K562 (cell line): ENCODE measurements around the gene NMNAT2. TPM values are rescaled to one million over a fixed set of nuclear protein-coding genes. Genes with fewer than 3 reads are reported as not detected.
"Not testable (repeated sequence)": the region's sequence is repeated elsewhere in the genome, so short reads cannot be mapped to it uniquely, and the experiment has no call there.

Experiments used
- ATAC-seq: fragments of 200-7000 bp; cut with Tn5 transposase; 3 replicates; pipeline ENCODE4 v1.9.1; 2020; ENCODE audit warnings: moderate library complexity
- BruUV-seq: library from RNA; stranded (reverse); fragments of 400-500 nt; replicated peaks from 2 replicates; lab custom pipeline; 2021; lab: Mats Ljungman, UMichigan
- CTCF ChIA-PET: fragments of 300-600 bp; formaldehyde crosslinking; extraction: SDS; loops from one replicate; lab custom pipeline; 2021; ENCODE audit warnings: low intra/inter-chr PET ratio; lab: Yijun Ruan, JAX
- POLR2A ChIA-PET: fragments of 300-600, 350-650 bp; sonication (Branson Sonifier 250); formaldehyde crosslinking; extraction: SDS; loops from one replicate; lab custom pipeline; 2021; ENCODE audit warnings: antibody characterized with exemption, inconsistent platforms; lab: Yijun Ruan, JAX
- DNase-seq, 4 experiments: peaks; one replicate each; pipeline versions ENCODE4 v3.0.0 to v3.0.0-alpha.2; 2011 to 2018; ENCODE audit warnings: low spot score in 3 of 4, mixed read lengths in 3 of 4; ENCODE audit errors: extremely low read depth in 1 of 4
- FAIRE-seq: peaks from 2 replicates; lab custom pipeline; 2011; peaks lifted over from hg19 to GRCh38; lab: Jason Lieb, UNC
- H2AFZ ChIP-seq: 2 replicates; pipeline ENCODE4 v1.6.0; 2011; ENCODE audit warnings: low read depth, low read length, control low read depth, inconsistent platforms
- H3K27ac ChIP-seq: fragments of 200-600 bp; 3 replicates; pipeline ENCODE4 v1.8.0; 2011; ENCODE audit warnings: low read depth, mild to moderate bottlenecking, control low read depth, inconsistent platforms, low read length, moderate library complexity, mixed read lengths; ENCODE audit errors: extremely low read depth
- H3K27me3 ChIP-seq, 2 experiments: fragments of 300-600 bp in 1 of 2; 2 replicates in 1 of 2; 3 replicates in 1 of 2; pipeline versions ENCODE4 v1.6.0 to v1.8.0; 2011; ENCODE audit warnings: inconsistent platforms in 2 of 2, low read length in 2 of 2, mild to moderate bottlenecking in 1 of 2, mixed read lengths in 1 of 2, moderate library complexity in 1 of 2; ENCODE audit not compliant: control insufficient read depth in 2 of 2, insufficient read depth in 2 of 2
- H3K36me3 ChIP-seq: fragments of 300-600 bp; 3 replicates; pipeline ENCODE4 v1.8.0; 2011; ENCODE audit warnings: mild to moderate bottlenecking, low read length, inconsistent platforms; ENCODE audit not compliant: control insufficient read depth, insufficient read depth
- H3K4me1 ChIP-seq, 2 experiments: fragments of 200-600 bp in 1 of 2; replicated peaks in 1 of 2; 2 replicates in 1 of 2; 3 replicates in 1 of 2; pipeline versions ENCODE4 v1.5.1 to v1.8.0; 2011; ENCODE audit warnings: inconsistent platforms in 2 of 2, low read length in 2 of 2, mild to moderate bottlenecking in 1 of 2, mixed read lengths in 1 of 2, moderate library complexity in 1 of 2; ENCODE audit not compliant: control insufficient read depth in 2 of 2, insufficient read depth in 2 of 2
- H3K4me2 ChIP-seq: 2 replicates; pipeline ENCODE4 v1.6.1; 2011; ENCODE audit warnings: low read length, control low read depth, inconsistent platforms, mixed read lengths; ENCODE audit not compliant: insufficient read depth
- H3K4me3 ChIP-seq: fragments of 200-600 bp; sonication (generic), shearing (Covaris generic); 2 replicates; pipeline ENCODE4 v1.5.1; 2016; ENCODE audit warnings: control low read depth, inconsistent platforms
- H3K79me2 ChIP-seq: fragments of 200-600 bp; 3 replicates; pipeline ENCODE4 v1.8.0; 2011; ENCODE audit warnings: low read length, inconsistent platforms; ENCODE audit not compliant: control insufficient read depth, insufficient read depth
- H3K9ac ChIP-seq, 2 experiments: 2 replicates each; pipeline versions ENCODE4 v1.6.0 to v1.6.1; 2011; ENCODE audit warnings: low read depth in 2 of 2, low read length in 2 of 2, control low read depth in 1 of 2, inconsistent platforms in 1 of 2, mild to moderate bottlenecking in 1 of 2, mixed read lengths in 1 of 2; ENCODE audit not compliant: insufficient read depth in 1 of 2
- H3K9me1 ChIP-seq: one replicate; pipeline ENCODE4 v1.6.0; 2011; ENCODE audit warnings: inconsistent platforms, mild to moderate bottlenecking, low read length, moderate library complexity; ENCODE audit not compliant: control insufficient read depth, insufficient read depth
- H3K9me3 ChIP-seq: replicated peaks from 2 replicates; pipeline ENCODE4 v1.5.1; 2011; ENCODE audit warnings: low read depth, low read length, inconsistent platforms; ENCODE audit not compliant: control insufficient read depth, insufficient read depth
- H4K20me1 ChIP-seq: replicated peaks from 2 replicates; pipeline ENCODE4 v1.6.1; 2011; ENCODE audit warnings: low read length, inconsistent platforms, mixed read lengths; ENCODE audit not compliant: control insufficient read depth, insufficient read depth
- ASH1L ChIP-seq: fragments of 450-650 bp; IDR thresholded peaks from 2 replicates; pipeline ENCODE4 v1.6.1; 2018; ENCODE audit warnings: borderline replicate concordance, mild to moderate bottlenecking, low read depth; ENCODE audit not compliant: partially characterized antibody
- KAT2B ChIP-seq: IDR thresholded peaks from one replicate; pipeline ENCODE4 v1.6.1; 2012; ENCODE audit warnings: low read depth, mild to moderate bottlenecking, control low read depth, inconsistent platforms, low read length, moderate library complexity
- LEF1 ChIP-seq: fragments of 450-650 bp; IDR thresholded peaks from 2 replicates; pipeline ENCODE4 v1.6.1; 2016; ENCODE audit warnings: mild to moderate bottlenecking
- NBN ChIP-seq: fragments of 450-650 bp; IDR thresholded peaks from 2 replicates; pipeline ENCODE4 v1.6.1; 2016; ENCODE audit warnings: low read depth, mild to moderate bottlenecking
- NR0B1 ChIP-seq: fragments of 450-650 bp; IDR thresholded peaks from one replicate; pipeline ENCODE4 v1.6.1; 2018; ENCODE audit warnings: mild to moderate bottlenecking, moderate library complexity; ENCODE audit not compliant: partially characterized antibody
- NR2C2 ChIP-seq, 2 experiments: fragments of 200-800 bp in 1 of 2; sonication (Bioruptor generic) in 1 of 2; sonication (generic) in 1 of 2; formaldehyde crosslinking in 1 of 2; IDR thresholded peaks; 2 replicates each; pipeline versions ENCODE4 v1.6.1 to v1.8.0; 2016 to 2022; ENCODE audit warnings: mild to moderate bottlenecking in 1 of 2, missing compliant biosample characterization in 1 of 2, missing genetic modification characterization in 1 of 2, missing genetic modification reagents in 1 of 2
- POLR2AphosphoS2 ChIP-seq: IDR thresholded peaks from 2 replicates; pipeline ENCODE4 v1.6.1; 2012; ENCODE audit warnings: low read length, improper control_type of control experiment
- RAD21 ChIP-seq, 2 experiments: fragments of 250-450 bp in 1 of 2; fragments of 450-650 bp in 1 of 2; sonication (Bioruptor Pico) in 1 of 2; formaldehyde crosslinking in 1 of 2; IDR thresholded peaks in 1 of 2; conservative IDR thresholded peaks in 1 of 2; 2 replicates each; pipeline versions ENCODE4 v1.4.0 to v1.8.0; 2020 to 2022; ENCODE audit warnings: mild to moderate bottlenecking in 2 of 2, moderate library complexity in 1 of 2
- RBM17 ChIP-seq: fragments of 200-400 bp; formaldehyde crosslinking; IDR thresholded peaks from 2 replicates; pipeline ENCODE4 v1.6.1; 2017; ENCODE audit warnings: low read depth, mild to moderate bottlenecking, low read length, borderline replicate concordance
- TEAD2 ChIP-seq: fragments of 450-650 bp; IDR thresholded peaks from 2 replicates; pipeline ENCODE4 v1.6.1; 2016; ENCODE audit warnings: missing genetic modification characterization, control low read depth, missing compliant biosample characterization
- THRA ChIP-seq: fragments of 450-650 bp; IDR thresholded peaks from 2 replicates; pipeline ENCODE4 v1.6.1; 2017; ENCODE audit warnings: mild to moderate bottlenecking, moderate library complexity
- ZFP36 ChIP-seq: fragments of 150-350 bp; IDR thresholded peaks from 2 replicates; pipeline ENCODE4 v1.6.1; 2018; ENCODE audit warnings: low read length, low read depth; ENCODE audit not compliant: partially characterized antibody
- ZNF197 ChIP-seq: fragments of 200-800 bp; sonication (Bioruptor generic); IDR thresholded peaks from 2 replicates; pipeline ENCODE4 v1.6.1; 2016; ENCODE audit warnings: low read depth, missing genetic modification characterization, missing compliant biosample characterization
- WGBS: fragments of 100-300 bp; shearing (Covaris generic); methylation state at CpG from one replicate; pipeline ENCODE4 v1.1.6; 2016; ENCODE audit warnings: low coverage, mixed read lengths; ENCODE audit not compliant: insufficient coverage; ENCODE audit errors: missing lambda C conversion rate; 5-methylcytosine and 5-hydroxymethylcytosine counted together
- in situ Hi-C: fragments of 300-500 bp; cut with MboI; formaldehyde crosslinking; loops from 4 replicates; pipeline ENCODE4 v1.15.0; 2018; ENCODE audit warnings: inconsistent platforms, mixed read lengths
- intact Hi-C: fragments of 100-400 bp; cut with micrococcal nuclease; formaldehyde crosslinking; loops from 2 replicates; pipeline ENCODE4 v1.14.2; 2022
- polyA plus RNA-seq, 8 experiments: library from polyadenylated mRNA; depleted of rRNA in 4 of 8; stranded (reverse) in 5 of 8; unstranded in 3 of 8; fragments of >200 nt; fragmentation: Nextera tagmentation in 2 of 8; fragmentation: Illumina TruSeq in 1 of 8; extraction: Ambion mirVana in 2 of 8; extraction: Trizol in 1 of 8; gene quantifications; 2 replicates each; pipeline versions ENCODE4 v1.2.1 to v1.2.3, GENCODE V29; 2011 to 2014; ENCODE audit warnings: inconsistent platforms in 1 of 8, missing spikeins in 1 of 8
- total RNA-seq, 7 experiments: library from RNA; depleted of rRNA in 6 of 7; stranded (reverse); fragments of >200 nt in 6 of 7; fragmentation: Illumina TruSeq in 2 of 7; extraction: Trizol in 2 of 7; gene quantifications; 2 replicates each; pipeline versions ENCODE4 v1.2.1 to v1.2.3, GENCODE V29; 2011 to 2021; ENCODE audit warnings: low replicate concordance in 1 of 7

The NMNAT2 gene
- total and polyA plus RNA-seq, 9 of the 15 experiments (the other 6 are each of a cell fraction or from before 2014, with no cell fraction given) = not detected

- FAIRE-seq = no peak
- POLR2A ChIA-PET = no interaction called here
- peaks cover 10 to 49% of the 10 kb centered on the region in 2 experiments; a peak in 3 of 5 replicates for H3K27me3 ChIP-seq
- no peak overlapping the region for H2AFZ ChIP-seq
- BruUV-seq = no TSS peak
- no peaks in the 10 kb centered on the region for H3K36me3 ChIP-seq
- H3K79me2 ChIP-seq = no peaks in the 10 kb centered on the region
- TF ChIP-seq ASH1L = no peak
- no peak for TF ChIP-seq NR2C2 (CRISPR knock-in tag; IDR thresholded peaks at IDR 0.05)
- no peak for TF ChIP-seq NR2C2 (tag; IDR thresholded peaks at IDR 0.05)
- TF ChIP-seq NBN = no peak
- TF ChIP-seq KAT2B = no peak
- TF ChIP-seq NR0B1 = no peak
- TF ChIP-seq ZFP36 = no peak
- TF ChIP-seq LEF1 = no peak
- no peak for TF ChIP-seq RBM17
- TF ChIP-seq RAD21 (CRISPR knock-in tag; conservative IDR thresholded peaks at IDR 0.05 in 1 of 2, IDR thresholded peaks at IDR 0.05 in 1 of 2) = no peak
- no peak for TF ChIP-seq TEAD2 (tag)
- no peak for TF ChIP-seq POLR2AphosphoS2
- no peak for TF ChIP-seq ZNF197
- TF ChIP-seq THRA = no peak
- H4K20me1 ChIP-seq = no peaks in the 10 kb centered on the region
- H3K27ac ChIP-seq = no peak overlapping the region
- no peaks in the 10 kb centered on the region for H3K4me1 ChIP-seq
- ATAC-seq = no peak
- no peaks in the 10 kb centered on the region for H3K9me1 ChIP-seq
- CTCF ChIA-PET = interaction anchor here (0.6 kb wide), 1 partner anchor 28 kb away, joined by 5 read pairs; no protein-coding TSS in a partner anchor
- in situ Hi-C loops (no loop called here), intact Hi-C loops (no loop called here)
- H3K4me3 ChIP-seq = no peak overlapping the region
- WGBS = 0% methylated on average over 3 of the region's 3 CpGs
- no peak overlapping the region for H3K9ac ChIP-seq
- DNase-seq = no peak
- no peaks in the 10 kb centered on the region for H3K9me3 ChIP-seq
- no peak overlapping the region for H3K4me2 ChIP-seq
Observed at GRCh38 chr1:183274836-183275235, 143.3 kb downstream of the NMNAT2 start.

- peaks cover 8 to 45% of the 10 kb centered on the region in 2 experiments; a peak in 4 of 5 replicates for H3K27me3 ChIP-seq
- H3K4me1 ChIP-seq, in situ Hi-C loops, H3K9me1 ChIP-seq, H3K4me3 ChIP-seq, H4K20me1 ChIP-seq, H3K4me2 ChIP-seq, POLR2A ChIA-PET, H3K79me2 ChIP-seq, intact Hi-C loops, DNase-seq, H2AFZ ChIP-seq, BruUV-seq, H3K27ac ChIP-seq, H3K36me3 ChIP-seq, H3K9ac ChIP-seq, ATAC-seq, FAIRE-seq, H3K9me3 ChIP-seq: not testable (repeated sequence)
- CTCF ChIA-PET = interaction anchor here (0.7 kb wide), 1 partner anchor 233 kb away, joined by 3 read pairs; no protein-coding TSS in a partner anchor
- 5% methylated on average over 4 of the region's 4 CpGs for WGBS
Observed at GRCh38 chr1:183273984-183274383, 144.2 kb downstream of the NMNAT2 start.
